SU-DHL-6 (cell line): Measurements from ENCODE around the gene HAL.

Experiments used
- H2AFZ ChIP-seq: fragments of 200-600 bp; sonication (generic); 2 replicates; pipeline ENCODE4 v1.6.1; 2014; ENCODE audit warnings: low read depth, mild to moderate bottlenecking, moderate library complexity, mixed read lengths, antibody characterized with exemption, low read length; ENCODE audit not compliant: severe bottlenecking
- H3F3A ChIP-seq: fragments of 200-600 bp; shearing (Covaris generic); 2 replicates; pipeline ENCODE4 v1.6.0; 2016; ENCODE audit warnings: antibody characterized with exemption, mild to moderate bottlenecking; ENCODE audit not compliant: insufficient read depth
- H3K27ac ChIP-seq: fragments of 200-600 bp; sonication (generic); 2 replicates; pipeline ENCODE4 v1.5.1; 2016; ENCODE audit warnings: low read depth, mild to moderate bottlenecking, low read length, moderate library complexity, mixed read lengths
- H3K27me3 ChIP-seq: fragments of 200-600 bp; sonication (generic), shearing (Covaris generic); 2 replicates; pipeline ENCODE4 v1.6.0; 2014; ENCODE audit warnings: mild to moderate bottlenecking, low read length
- H3K36me3 ChIP-seq: fragments of 200-600 bp; sonication (generic); 2 replicates; pipeline ENCODE4 v1.6.1; 2014; ENCODE audit warnings: mild to moderate bottlenecking, low read length, mixed read lengths
- H3K4me2 ChIP-seq: fragments of 300-600, 200-600 bp; shearing (Covaris generic), sonication (generic); 2 replicates; pipeline ENCODE4 v1.6.0; 2014; ENCODE audit warnings: low read length, low read depth, mild to moderate bottlenecking; ENCODE audit not compliant: poor library complexity, severe bottlenecking
- H3K4me3 ChIP-seq: fragments of 200-600 bp; sonication (generic); 2 replicates; pipeline ENCODE4 v1.5.1; 2014; ENCODE audit warnings: antibody characterized with exemption, low read length, mild to moderate bottlenecking, mixed read lengths; ENCODE audit not compliant: insufficient read depth, poor library complexity, severe bottlenecking
- H3K79me2 ChIP-seq: fragments of 200-600 bp; sonication (generic); 2 replicates; pipeline ENCODE4 v1.6.1; 2014; ENCODE audit warnings: mild to moderate bottlenecking, low read length, moderate library complexity; ENCODE audit not compliant: insufficient read depth
- H3K9ac ChIP-seq: fragments of 200-600 bp; sonication (generic); 2 replicates; pipeline ENCODE4 v1.7.0; 2014; ENCODE audit warnings: mild to moderate bottlenecking, low read length
- H3K9me2 ChIP-seq: fragments of 200-600 bp; sonication (generic); replicated peaks from 2 replicates; pipeline ENCODE4 v1.6.1; 2014; ENCODE audit warnings: low read length; ENCODE audit not compliant: insufficient read depth
- H3K9me3 ChIP-seq: fragments of 200-600 bp; sonication (generic); 2 replicates; pipeline ENCODE4 v1.6.1; 2014; ENCODE audit warnings: low read length, mixed read lengths; ENCODE audit not compliant: insufficient read depth
- H4K20me1 ChIP-seq: fragments of 200-600 bp; sonication (generic); 2 replicates; pipeline ENCODE4 v1.6.1; 2014; ENCODE audit warnings: low read depth, mild to moderate bottlenecking, antibody characterized with exemption, low read length, moderate library complexity, mixed read lengths
- CTCF ChIP-seq: fragments of 200-600 bp; sonication (generic); IDR thresholded peaks from one replicate; pipeline ENCODE4 v1.5.1; 2017; ENCODE audit warnings: antibody characterized with exemption, mild to moderate bottlenecking, low read length, moderate library complexity; ENCODE audit not compliant: insufficient read depth, poor library complexity, severe bottlenecking
- EZH2phosphoT487 ChIP-seq: fragments of 200-600 bp; sonication (generic), shearing (Covaris generic); conservative IDR thresholded peaks from 2 replicates; pipeline ENCODE4 v1.6.1; 2018; ENCODE audit warnings: mild to moderate bottlenecking, antibody characterized with exemption, low read length, moderate library complexity, mixed read lengths

The HAL gene

DNA sequence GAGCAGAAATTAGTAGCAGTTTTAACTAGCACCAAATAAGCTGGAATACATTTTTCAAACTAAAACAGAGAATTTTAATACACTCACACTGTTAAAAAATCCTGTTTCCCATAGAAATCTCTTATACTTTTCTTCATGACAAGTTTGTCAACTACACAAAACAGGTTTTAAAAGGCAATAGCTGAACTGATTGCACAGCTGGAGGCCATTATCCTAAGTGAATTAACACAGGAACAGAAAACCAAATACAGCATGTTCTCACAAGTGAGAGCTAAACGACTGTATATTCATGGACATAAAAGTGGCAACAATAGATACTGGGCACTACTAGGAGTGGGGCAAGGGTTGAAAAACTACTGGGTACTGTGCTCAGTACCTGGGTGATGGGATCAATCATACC is 11.6 kb upstream of the HAL start:
- H2AFZ ChIP-seq: no peak overlapping the region
- no peak overlapping the region for H3K4me3 ChIP-seq
- H3F3A ChIP-seq: no peaks in the 10 kb centered on the region
- H3K9me2 ChIP-seq: no peaks in the 10 kb centered on the region
- H3K9ac ChIP-seq: no peak overlapping the region
- H3K27me3 ChIP-seq: no peaks in the 10 kb centered on the region
- TF ChIP-seq CTCF (no peak), EZH2phosphoT487 (no peak)
- H3K36me3 ChIP-seq: peaks cover 12% of the 10 kb centered on the region; the same call in 1 of the 2 replicates
- no peaks in the 10 kb centered on the region for H4K20me1 ChIP-seq
- no peak overlapping the region for H3K27ac ChIP-seq
- H3K4me2 ChIP-seq: no peak overlapping the region
- no peaks in the 10 kb centered on the region for H3K9me3 ChIP-seq
- no peaks in the 10 kb centered on the region for H3K79me2 ChIP-seq

- no peak overlapping the region for H2AFZ ChIP-seq
- H3K36me3 ChIP-seq: peaks cover 18% of the 10 kb centered on the region; the same call in 1 of the 2 replicates
- no peak overlapping the region for H3K27ac ChIP-seq
- no peak overlapping the region for H3K4me2 ChIP-seq
- H3F3A ChIP-seq: no peaks in the 10 kb centered on the region
- H3K79me2 ChIP-seq: no peaks in the 10 kb centered on the region
- TF ChIP-seq CTCF (no peak), EZH2phosphoT487 (no peak)
- no peaks in the 10 kb centered on the region for H3K9me3 ChIP-seq
- no peak overlapping the region for H3K9ac ChIP-seq
- H3K4me3 ChIP-seq: no peak overlapping the region
- no peaks in the 10 kb centered on the region for H3K9me2 ChIP-seq
- no peaks in the 10 kb centered on the region for H4K20me1 ChIP-seq
- H3K27me3 ChIP-seq: no peaks in the 10 kb centered on the region
Measured at GRCh38 chr12:96006727-96007126, 10.6 kb upstream of the HAL start.

DNA sequence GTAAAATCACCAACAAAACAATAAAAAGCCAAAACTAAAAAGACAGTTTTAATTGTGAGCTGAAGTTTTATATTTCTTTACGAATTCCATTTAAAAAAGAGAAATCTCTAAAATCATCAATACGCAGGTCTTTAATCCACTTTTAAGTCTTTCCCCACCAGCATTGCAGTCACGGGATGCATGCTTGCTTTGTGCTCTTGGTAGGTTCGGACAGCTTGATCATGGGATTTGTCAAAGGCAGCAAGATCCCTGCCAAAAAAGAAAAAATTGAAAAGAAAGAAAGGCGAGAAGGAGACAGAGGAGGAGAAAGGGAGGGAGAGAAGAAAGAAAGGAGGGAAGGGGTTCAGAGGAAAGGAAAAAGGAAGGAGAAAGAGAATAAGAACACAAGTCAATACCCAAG is 4.7 kb upstream of the HAL start:
- Histone ChIP-seq H4K20me1 (no peaks in the 10 kb centered on the region), H3K9me3 (no peaks in the 10 kb centered on the region), H3K4me3 (no peak overlapping the region), H3K9me2 (no peaks in the 10 kb centered on the region), H3K27ac (no peak overlapping the region), H3K79me2 (no peaks in the 10 kb centered on the region), H3F3A (no peaks in the 10 kb centered on the region), H2AFZ (no peak overlapping the region), H3K36me3 (peaks cover 8% of the 10 kb centered on the region; the same call in 1 of the 2 replicates), H3K27me3 (no peaks in the 10 kb centered on the region), H3K4me2 (no peak overlapping the region), H3K9ac (no peak overlapping the region)
- TF ChIP-seq CTCF (no peak), EZH2phosphoT487 (no peak)

DNA sequence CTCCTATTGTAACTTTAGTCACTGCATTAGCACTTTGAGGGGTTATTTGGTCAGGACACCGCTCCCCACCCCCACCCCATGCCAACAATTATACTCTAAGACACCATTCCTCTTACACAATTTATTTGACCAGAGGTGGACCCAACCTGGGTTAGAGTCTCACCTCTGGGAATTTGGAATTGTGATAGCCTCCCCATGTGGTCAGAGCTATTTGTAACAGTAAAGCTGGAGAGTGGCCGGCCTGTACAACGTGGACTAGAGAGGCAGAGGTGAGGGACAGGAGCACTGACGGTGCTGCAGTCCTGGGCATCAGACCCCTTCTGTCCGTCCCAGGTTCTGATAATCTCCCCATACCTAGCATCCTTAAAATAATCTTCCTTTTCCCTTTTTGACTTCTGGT is 3.3 kb upstream of the HAL start:
- Histone ChIP-seq H3K9ac (no peak overlapping the region), H2AFZ (no peak overlapping the region), H3K4me2 (no peak overlapping the region), H3K4me3 (no peak overlapping the region), H3K79me2 (no peaks in the 10 kb centered on the region), H3K27me3 (no peaks in the 10 kb centered on the region), H3F3A (no peaks in the 10 kb centered on the region), H3K27ac (no peak overlapping the region), H3K9me3 (no peaks in the 10 kb centered on the region), H3K36me3 (peaks cover 8% of the 10 kb centered on the region; the same call in 1 of the 2 replicates), H3K9me2 (no peaks in the 10 kb centered on the region), H4K20me1 (no peaks in the 10 kb centered on the region)
- TF ChIP-seq EZH2phosphoT487: no peak
- TF ChIP-seq CTCF: no peak
